Gastroesophageal sphincter (tissue), 4 donors: ENCODE results near the gene IDH3G. TPM values are rescaled to one million over a fixed set of nuclear protein-coding genes. Genes with fewer than 3 reads are reported as not detected.

Source experiments
- ATAC-seq: fragments of 150-250 bp; one replicate; pipeline ENCODE4 v1.9.1; 2016; ENCODE audit warnings: mild to moderate bottlenecking, moderate library complexity
- H3K27ac ChIP-seq, 4 donors: fragments of 200-600 bp; sonication (generic) in 3 of 4; 1 replicate in 3 of 4; 2 replicates in 1 of 4; pipeline ENCODE4 v1.5.1; 2016 to 2019
- H3K27me3 ChIP-seq: fragments of 200-600 bp; sonication (generic); one replicate; pipeline ENCODE4 v1.5.1; 2019
- H3K36me3 ChIP-seq, 2 donors: fragments of 200-600 bp; sonication (generic); one replicate each; pipeline ENCODE4 v1.5.1; 2019; ENCODE audit warnings: control low read depth in 1 of 2
- H3K4me1 ChIP-seq, 3 donors: fragments of 200-600 bp; sonication (generic); 1 replicate in 2 of 3; 2 replicates in 1 of 3; pipeline ENCODE4 v1.5.1; 2016 to 2019; ENCODE audit warnings: control low read depth in 2 of 3
- H3K4me3 ChIP-seq, 2 donors: fragments of 200-600 bp; sonication (generic); one replicate each; pipeline ENCODE4 v1.5.1; 2019; ENCODE audit warnings: mild to moderate bottlenecking in 1 of 2, moderate library complexity in 1 of 2
- H3K9me3 ChIP-seq, 3 donors: fragments of 200-600 bp; sonication (generic); one replicate each; pipeline ENCODE4 v1.5.1; 2017 to 2019; ENCODE audit warnings: control low read depth in 2 of 3
- EP300 ChIP-seq: sonication (generic); formaldehyde crosslinking; IDR thresholded peaks from one replicate; pipeline ENCODE4 v1.6.1; 2017; ENCODE audit warnings: antibody characterized with exemption, mild to moderate bottlenecking
- POLR2A ChIP-seq, 2 donors: fragments of 450-650 bp; IDR thresholded peaks; one replicate each; pipeline ENCODE4 v1.6.1; 2017; ENCODE audit warnings: antibody characterized with exemption in 2 of 2, mild to moderate bottlenecking in 2 of 2, moderate library complexity in 1 of 2
- POLR2AphosphoS5 ChIP-seq: sonication (generic); formaldehyde crosslinking; IDR thresholded peaks from one replicate; pipeline ENCODE4 v1.6.1; 2017; ENCODE audit warnings: antibody characterized with exemption
- WGBS, 2 donors: methylation state at CpG; one replicate each; pipeline ENCODE4 v1.1.5; 2018; ENCODE audit warnings: low coverage in 1 of 2; 5-methylcytosine and 5-hydroxymethylcytosine counted together
- total RNA-seq, 4 donors: library from RNA; depleted of rRNA; stranded (reverse); fragments of >200 nt; gene quantifications; one replicate each; pipeline ENCODE4 v1.1.0, GENCODE V29; 2016
- TF ChIP-seq, protein P1 (sequence below), 4 experiments: fragments of 200-600 bp in 2 of 4; fragments of 450-650 bp in 2 of 4; sonication (generic) in 1 of 4; IDR thresholded peaks; one replicate each; pipeline ENCODE4 v1.5.1; 2017 to 2019; ENCODE audit warnings: antibody characterized with exemption in 4 of 4, mild to moderate bottlenecking in 2 of 4, moderate library complexity in 2 of 4

IDH3G gene
- total RNA-seq, 4 donors from 2014 or later, result 55.5 to 104 (median 59.7) TPM

DNA sequence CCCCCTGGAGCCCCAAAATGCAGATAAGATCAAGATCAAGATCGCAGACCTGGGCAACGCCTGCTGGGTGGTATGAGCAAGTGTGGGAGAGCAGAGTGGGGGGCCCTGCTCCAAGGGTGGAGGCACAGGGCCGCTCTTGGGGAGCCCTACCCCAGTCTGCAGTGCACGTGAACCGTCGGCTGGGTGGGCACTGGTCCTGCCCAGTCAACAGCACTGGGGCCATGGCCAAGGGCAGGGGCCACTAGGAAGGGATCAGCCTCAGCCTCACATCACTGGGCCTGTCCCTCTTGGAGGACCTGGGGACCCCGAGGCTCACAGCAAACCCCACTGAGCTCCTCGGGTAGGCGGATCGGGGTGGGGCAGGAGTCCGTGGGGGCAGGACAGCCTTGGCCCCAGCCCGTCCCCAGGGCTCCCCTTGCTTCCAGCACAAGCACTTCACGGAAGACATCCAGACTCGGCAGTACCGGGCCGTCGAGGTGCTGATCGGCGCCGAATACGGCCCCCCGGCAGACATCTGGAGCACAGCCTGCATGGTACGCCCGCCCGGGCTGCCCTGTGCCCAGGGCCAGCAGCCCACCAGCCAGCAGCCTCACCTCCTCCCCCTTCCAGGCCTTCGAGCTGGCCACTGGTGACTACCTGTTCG is 9.7 kb downstream of the IDH3G start:
- peaks cover 0 to 56% of the 10 kb centered on the region in 2 donors for H3K36me3 ChIP-seq
- peaks cover 0 to 28% (median 0%) of the 10 kb centered on the region in 3 donors for H3K4me1 ChIP-seq
- H3K4me3 ChIP-seq, result no peak overlapping the region
- no peaks in the 10 kb centered on the region for H3K27me3 ChIP-seq
- no CpG with 5 or more reads among the region's 27 CpGs for whole genome bisulfite sequencing, 2 donors
- no peaks in the 10 kb centered on the region for H3K9me3 ChIP-seq
- TF ChIP-seq, protein P1, sequence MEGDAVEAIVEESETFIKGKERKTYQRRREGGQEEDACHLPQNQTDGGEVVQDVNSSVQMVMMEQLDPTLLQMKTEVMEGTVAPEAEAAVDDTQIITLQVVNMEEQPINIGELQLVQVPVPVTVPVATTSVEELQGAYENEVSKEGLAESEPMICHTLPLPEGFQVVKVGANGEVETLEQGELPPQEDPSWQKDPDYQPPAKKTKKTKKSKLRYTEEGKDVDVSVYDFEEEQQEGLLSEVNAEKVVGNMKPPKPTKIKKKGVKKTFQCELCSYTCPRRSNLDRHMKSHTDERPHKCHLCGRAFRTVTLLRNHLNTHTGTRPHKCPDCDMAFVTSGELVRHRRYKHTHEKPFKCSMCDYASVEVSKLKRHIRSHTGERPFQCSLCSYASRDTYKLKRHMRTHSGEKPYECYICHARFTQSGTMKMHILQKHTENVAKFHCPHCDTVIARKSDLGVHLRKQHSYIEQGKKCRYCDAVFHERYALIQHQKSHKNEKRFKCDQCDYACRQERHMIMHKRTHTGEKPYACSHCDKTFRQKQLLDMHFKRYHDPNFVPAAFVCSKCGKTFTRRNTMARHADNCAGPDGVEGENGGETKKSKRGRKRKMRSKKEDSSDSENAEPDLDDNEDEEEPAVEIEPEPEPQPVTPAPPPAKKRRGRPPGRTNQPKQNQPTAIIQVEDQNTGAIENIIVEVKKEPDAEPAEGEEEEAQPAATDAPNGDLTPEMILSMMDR (IDR thresholded peaks at IDR 0.05), result no peak
- no peak for TF ChIP-seq POLR2A (IDR thresholded peaks at IDR 0.05)
- TF ChIP-seq EP300, result no peak
- no peak for TF ChIP-seq POLR2AphosphoS5
- no peak overlapping the region for H3K27ac ChIP-seq
- ATAC-seq, result no peak

DNA sequence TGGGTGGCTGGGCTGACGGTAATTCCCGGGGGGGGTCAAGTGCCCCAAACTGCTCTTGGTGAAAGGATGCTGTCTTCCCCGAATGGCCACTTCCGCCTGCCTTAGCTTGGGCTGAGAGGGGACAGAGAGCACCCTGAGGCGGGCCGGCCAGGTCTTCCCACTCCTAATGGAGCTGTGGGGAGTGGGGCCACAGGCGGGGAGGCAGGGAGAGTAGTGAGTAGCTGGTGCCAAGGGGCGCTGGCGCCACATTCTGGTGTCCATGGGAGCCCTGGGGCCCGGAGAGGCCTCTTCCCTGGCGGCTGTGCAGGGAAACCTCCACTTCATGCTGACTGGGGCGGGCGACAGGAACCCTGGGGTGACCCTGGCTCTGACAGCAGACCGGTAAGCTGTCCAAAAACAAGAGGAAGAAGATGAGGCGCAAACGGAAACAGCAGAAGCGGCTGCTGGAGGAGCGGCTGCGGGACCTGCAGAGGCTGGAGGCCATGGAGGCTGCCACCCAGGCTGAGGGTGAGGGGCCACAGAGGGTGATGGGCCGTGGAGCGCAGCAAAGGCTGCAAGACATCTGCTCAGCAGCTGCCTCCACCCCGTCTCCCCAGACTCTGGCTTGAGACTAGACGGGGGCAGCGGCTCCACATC is 10.7 kb downstream of the IDH3G start:
- ATAC-seq, result no peak
- Histone ChIP-seq H3K9me3 (no peaks in the 10 kb centered on the region), H3K27me3 (no peaks in the 10 kb centered on the region), H3K27ac (no peak overlapping the region), H3K36me3 (peaks cover 0 to 50% of the 10 kb centered on the region in 2 donors), H3K4me3 (no peak overlapping the region), H3K4me1 (peaks cover 0 to 28% (median 0%) of the 10 kb centered on the region in 3 donors)
- no peak for TF ChIP-seq EP300
- TF ChIP-seq POLR2A (IDR thresholded peaks at IDR 0.05), result no peak
- TF ChIP-seq, protein P1 (IDR thresholded peaks at IDR 0.05), result no peak
- TF ChIP-seq POLR2AphosphoS5, result no peak
- 81% methylated on average over 4 of the region's 24 CpGs; no CpG with 5 or more reads in 1 of the 2 donors for WGBS, 2 donors

DNA sequence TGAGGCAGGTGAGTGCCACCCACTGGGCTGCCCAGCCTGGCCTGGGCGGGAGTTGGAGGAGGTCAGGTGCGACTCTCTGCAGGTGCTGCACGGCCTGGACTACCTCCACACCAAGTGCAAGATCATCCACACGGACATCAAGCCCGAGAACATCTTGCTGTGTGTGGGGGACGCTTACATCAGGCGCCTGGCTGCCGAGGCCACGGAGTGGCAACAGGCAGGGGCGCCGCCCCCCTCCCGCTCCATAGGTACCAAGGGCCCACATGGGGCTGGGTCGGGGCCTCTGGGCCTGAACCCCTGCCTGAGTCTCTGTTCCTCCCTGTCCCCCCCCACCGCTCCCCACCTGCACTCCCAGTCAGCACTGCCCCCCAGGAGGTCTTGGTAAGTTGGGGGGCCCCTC is 11.3 kb downstream of the IDH3G start:
- Histone ChIP-seq H3K36me3 (peaks cover 0 to 49% of the 10 kb centered on the region in 2 donors), H3K27ac (no peak overlapping the region), H3K4me1 (peaks cover 0 to 28% (median 0%) of the 10 kb centered on the region in 3 donors), H3K4me3 (no peak overlapping the region), H3K9me3 (no peaks in the 10 kb centered on the region), H3K27me3 (no peaks in the 10 kb centered on the region)
- WGBS, 2 donors, result no CpG with 5 or more reads among the region's 14 CpGs
- TF ChIP-seq POLR2AphosphoS5, result no peak
- no peak for TF ChIP-seq POLR2A (IDR thresholded peaks at IDR 0.05)
- no peak for TF ChIP-seq EP300
- no peak for ATAC-seq

DNA sequence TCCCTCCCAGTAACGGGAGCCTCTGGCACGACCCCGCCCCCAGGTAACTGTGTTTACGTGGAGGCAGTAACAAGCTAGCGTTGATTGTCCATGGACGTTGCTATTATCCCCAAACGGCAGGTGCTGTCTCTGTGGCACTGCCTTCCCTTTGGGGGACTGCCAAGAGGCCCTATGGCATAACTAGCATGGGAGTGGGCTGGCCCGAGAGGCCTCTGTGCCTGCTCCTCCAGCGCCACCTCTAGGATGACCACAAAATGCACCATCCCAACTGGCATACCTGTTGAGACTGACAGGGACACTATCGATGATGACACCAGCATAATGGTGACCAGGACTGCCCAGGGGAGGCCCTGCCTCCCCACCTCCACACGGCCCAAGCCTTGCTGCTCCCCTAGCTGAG is 11.9 kb downstream of the IDH3G start:
- WGBS, 2 donors, result 63% methylated on average over 2 of the region's 11 CpGs; no CpG with 5 or more reads in 1 of the 2 donors
- TF ChIP-seq POLR2AphosphoS5, result no peak
- TF ChIP-seq, protein P1 (IDR thresholded peaks at IDR 0.05), result no peak
- TF ChIP-seq EP300, result no peak
- no peak for TF ChIP-seq POLR2A (IDR thresholded peaks at IDR 0.05)
- no peak for ATAC-seq
- Histone ChIP-seq H3K4me1 (peaks cover 0 to 28% (median 0%) of the 10 kb centered on the region in 3 donors), H3K4me3 (no peak overlapping the region), H3K27ac (peak overlapping the region in 2 of 4 donors; percentile 75 to 82), H3K9me3 (no peaks in the 10 kb centered on the region), H3K27me3 (no peaks in the 10 kb centered on the region), H3K36me3 (peaks cover 0 to 49% of the 10 kb centered on the region in 2 donors)

DNA sequence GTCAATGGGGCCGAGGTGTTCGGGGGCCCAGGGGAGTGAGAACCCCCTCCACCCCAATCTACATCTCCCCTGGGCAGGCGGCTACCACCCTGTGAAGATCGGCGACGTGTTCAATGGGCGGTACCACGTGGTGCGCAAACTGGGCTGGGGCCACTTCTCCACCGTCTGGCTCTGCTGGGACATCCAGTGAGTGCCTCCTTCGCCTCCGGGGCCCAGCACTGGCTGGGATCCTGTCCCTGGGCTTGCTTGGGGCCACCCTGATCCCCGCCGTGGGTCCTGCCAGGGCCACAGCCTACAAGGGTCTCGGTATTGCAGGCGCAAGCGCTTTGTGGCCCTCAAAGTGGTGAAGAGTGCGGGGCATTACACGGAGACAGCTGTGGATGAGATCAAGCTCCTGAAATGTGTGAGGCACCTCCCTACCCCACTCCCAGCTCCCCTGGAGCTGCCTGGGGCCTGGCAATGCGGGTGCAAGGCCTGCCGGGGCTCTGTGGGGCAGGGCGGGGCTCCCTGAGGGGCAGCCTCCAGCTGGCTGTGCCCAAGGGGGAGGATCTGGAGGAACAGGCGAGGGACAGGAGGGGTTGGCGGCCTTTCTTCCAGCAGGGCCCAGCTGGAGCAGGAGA is 12.6 kb downstream of the IDH3G start:
- peak overlapping the region; percentile 51 to 82 (median 74) for H3K27ac ChIP-seq
- no CpG with 5 or more reads among the region's 24 CpGs for WGBS, 2 donors

More for the DNA sequence above, 12.6 kb downstream of the IDH3G start:
- H3K4me1 ChIP-seq, result peaks cover 0 to 28% (median 0%) of the 10 kb centered on the region in 3 donors
- TF ChIP-seq POLR2AphosphoS5, result no peak
- TF ChIP-seq, protein P1 (IDR thresholded peaks at IDR 0.05), result no peak
- no peak for TF ChIP-seq EP300
- H3K27me3 ChIP-seq, result no peaks in the 10 kb centered on the region
- no peak for ATAC-seq
- peaks cover 0 to 47% of the 10 kb centered on the region in 2 donors for H3K36me3 ChIP-seq
- H3K4me3 ChIP-seq, result no peak overlapping the region
- no peaks in the 10 kb centered on the region for H3K9me3 ChIP-seq
